NCI-H2107 (cell line): Measurements from ENCODE around the gene NPIPB4.
"Not testable (repeated sequence)": the region's sequence is repeated elsewhere in the genome, so short reads cannot be mapped to it uniquely, and the experiment has no call there.

Experiments
- DNase-seq: peaks from one replicate; lab custom pipeline; 2025; lab: John Stamatoyannopoulos, UW

Gene NPIPB4

GRCh38 chr16:21857656-21858055 lies at the start of gene NPIPB4:
NPIPB4 (minus strand) TSS chr16:21857756; CDS start chr16:21857378, 378 bp downstream.
- not testable (repeated sequence) for DNase-seq

- not testable (repeated sequence) for DNase-seq
Observed at GRCh38 chr16:21898998-21899397, 41.4 kb upstream of the NPIPB4 start.

- DNase-seq: not testable (repeated sequence)
Observed at GRCh38 chr16:21881988-21882387, 24.4 kb upstream of the NPIPB4 start.

GRCh38 chr16:21837186-21837585 lies 20.4 kb downstream of the NPIPB4 start:
- not testable (repeated sequence) for DNase-seq

- not testable (repeated sequence) for DNase-seq
Observed at GRCh38 chr16:21836334-21836733, 21.2 kb downstream of the NPIPB4 start.

GRCh38 chr16:21835747-21836146 lies 21.8 kb downstream of the NPIPB4 start:
- DNase-seq: not testable (repeated sequence)

GRCh38 chr16:21834211-21834610 lies 23.3 kb downstream of the NPIPB4 start:
- DNase-seq: not testable (repeated sequence)

GRCh38 chr16:21829929-21830328 lies 27.6 kb downstream of the NPIPB4 start:
- not testable (repeated sequence) for DNase-seq

- DNase-seq: not testable (repeated sequence)
Observed at GRCh38 chr16:21826067-21826706, 31.4 kb downstream of the NPIPB4 start.

GRCh38 chr16:21825526-21825925 lies 32.0 kb downstream of the NPIPB4 start:
- not testable (repeated sequence) for DNase-seq

- not testable (repeated sequence) for DNase-seq
Observed at GRCh38 chr16:21823258-21823657, 34.3 kb downstream of the NPIPB4 start.

GRCh38 chr16:21820908-21821465 lies 36.6 kb downstream of the NPIPB4 start:
- not testable (repeated sequence) for DNase-seq

GRCh38 chr16:21820028-21820907 lies 37.3 kb downstream of the NPIPB4 start:
- DNase-seq: peak; percentile 32

GRCh38 chr16:21819617-21820016 lies 37.9 kb downstream of the NPIPB4 start:
- DNase-seq: not testable (repeated sequence)

- DNase-seq: not testable (repeated sequence)
Observed at GRCh38 chr16:21817012-21817411, 40.5 kb downstream of the NPIPB4 start.

GRCh38 chr16:21815694-21816093 lies 41.9 kb downstream of the NPIPB4 start:
- not testable (repeated sequence) for DNase-seq

GRCh38 chr16:21802375-21802663 lies 55.2 kb downstream of the NPIPB4 start:
- DNase-seq: not testable (repeated sequence)

- peak; percentile 1 for DNase-seq
Observed at GRCh38 chr16:21801538-21802374, 55.8 kb downstream of the NPIPB4 start.

GRCh38 chr16:21798601-21799000 lies 59.0 kb downstream of the NPIPB4 start:
- not testable (repeated sequence) for DNase-seq

GRCh38 chr16:21793310-21793709 lies 64.2 kb downstream of the NPIPB4 start:
- DNase-seq: not testable (repeated sequence)

- not testable (repeated sequence) for DNase-seq
Observed at GRCh38 chr16:21790506-21790905, 67.0 kb downstream of the NPIPB4 start.
